NCI-H524 (cell line): ENCODE measurements around the gene USP3.

Experiments
- DNase-seq, 2 experiments: peaks; one replicate each; lab custom pipeline; 2025; lab: John Stamatoyannopoulos, UW

USP3 gene

DNA sequence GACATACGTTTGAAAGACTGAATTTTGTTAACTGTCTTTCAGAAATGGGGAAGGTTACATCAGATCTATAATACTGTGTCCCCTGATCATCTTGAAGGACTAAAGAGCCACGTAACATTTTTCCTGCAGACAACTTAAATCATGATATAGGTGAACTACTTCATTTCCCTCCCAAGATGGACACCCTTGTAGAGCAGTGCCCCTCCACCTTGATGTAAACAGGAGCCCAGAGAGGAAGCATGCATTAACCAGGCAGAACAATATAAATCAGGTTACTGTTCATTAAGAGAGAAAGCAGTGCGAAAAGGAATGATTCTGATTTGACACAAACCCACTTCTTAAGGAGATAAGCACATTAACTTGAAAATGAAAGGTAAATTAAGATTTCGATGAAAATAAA, 36.1 kb downstream of the USP3 start:
- no peak for DNase-seq

DNA sequence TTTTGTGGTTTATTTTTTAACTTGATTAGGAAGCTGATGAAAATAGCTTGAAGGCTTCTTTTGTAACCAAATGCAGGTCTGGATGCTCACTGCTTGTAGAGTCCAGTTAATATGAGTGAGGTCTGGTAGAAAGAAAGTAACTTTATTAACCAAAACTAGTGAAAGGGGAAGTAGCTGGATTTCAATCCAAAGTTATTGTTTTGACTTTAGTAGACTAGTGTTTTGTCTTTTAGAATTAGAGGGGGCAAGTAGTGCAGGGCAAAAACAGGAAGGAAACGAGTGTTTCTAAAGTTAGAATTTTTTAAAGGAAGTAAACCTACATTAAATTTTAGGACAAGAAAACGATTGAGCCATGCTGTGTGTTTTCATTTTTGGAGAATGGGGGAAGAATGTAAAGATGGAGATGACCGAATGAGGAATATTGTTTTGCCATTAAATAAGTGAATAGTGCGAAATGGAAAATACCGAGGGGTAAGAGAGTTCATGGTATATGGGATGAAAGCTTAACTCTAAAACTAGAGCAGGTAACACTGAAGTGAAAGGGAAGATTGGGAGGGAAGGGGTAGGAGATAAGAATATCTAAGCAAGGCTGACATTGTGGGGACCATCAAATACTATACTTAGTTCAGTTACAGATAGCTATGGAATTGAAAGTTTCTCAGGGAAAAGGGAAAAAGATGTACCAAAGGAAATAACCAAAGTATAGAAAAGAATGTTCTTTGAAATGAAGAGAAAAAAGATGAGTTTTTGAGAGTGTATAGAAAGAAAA, 40.0 kb downstream of the USP3 start:
- DNase-seq: no peak

DNA sequence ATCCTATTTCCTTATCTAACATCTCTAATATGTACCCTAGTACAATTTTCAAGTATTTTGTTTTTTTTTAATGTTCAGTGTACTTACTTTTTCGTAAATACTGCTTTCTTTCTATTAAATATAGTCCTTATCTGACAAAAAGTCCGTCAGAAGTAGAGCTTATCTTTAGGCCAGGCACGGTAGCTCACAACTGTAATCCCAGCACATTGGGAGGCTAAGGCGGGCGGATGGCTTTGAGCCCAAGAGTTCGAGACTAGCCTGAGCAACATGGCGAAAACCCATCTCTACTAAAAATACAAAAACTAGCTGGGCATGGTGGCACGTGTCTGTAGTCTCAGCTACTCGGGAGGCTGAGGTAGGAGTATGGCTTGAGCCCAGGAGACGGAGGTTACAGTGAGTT, 41.1 kb downstream of the USP3 start:
- DNase-seq: no peak

- DNase-seq: no peak
These were observed 47.0 kb downstream of the USP3 start for GRCh38 chr15:63551400-63551799.

DNA sequence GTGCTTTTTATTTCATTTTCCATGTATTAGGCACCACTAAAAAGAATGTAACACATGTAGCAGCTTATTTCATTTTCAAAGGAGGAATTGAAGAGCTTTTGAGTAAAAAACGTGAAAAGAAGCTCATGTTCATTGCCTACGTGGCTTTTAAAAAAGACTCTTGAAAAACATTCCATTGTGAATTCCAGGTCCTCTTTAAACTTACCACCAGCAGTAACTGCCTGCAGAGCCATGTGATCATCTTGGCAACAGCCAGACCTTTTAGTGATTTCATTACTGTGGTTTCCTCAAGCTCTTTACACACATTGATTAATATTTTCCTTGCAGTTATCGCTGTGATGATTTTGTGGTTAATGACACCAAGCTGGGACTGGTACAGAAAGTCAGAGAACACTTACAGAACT, 49.0 kb downstream of the USP3 start:
- no peak for DNase-seq

GRCh38 chr15:63554337-63554927, 50.0 kb downstream of the USP3 start:
- DNase-seq: no peak

DNA sequence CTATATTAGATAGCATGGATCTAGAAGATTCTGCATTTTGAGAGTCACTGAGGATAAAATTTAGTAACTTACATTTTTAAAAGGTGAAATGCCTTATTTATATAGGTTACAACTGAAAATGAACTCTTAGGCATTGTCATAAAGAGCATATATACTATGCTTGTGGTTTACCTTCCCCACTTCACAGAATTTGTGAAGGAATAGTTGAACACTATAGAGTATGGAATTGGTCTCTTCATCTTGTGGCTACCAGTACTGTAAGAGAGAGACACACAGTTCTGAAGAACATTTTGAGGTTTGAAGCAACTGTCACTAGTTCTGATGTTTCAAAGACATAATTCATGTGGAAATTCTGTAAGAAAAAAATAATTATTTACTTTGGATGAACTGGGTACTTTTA, 51.1 kb downstream of the USP3 start:
- DNase-seq: no peak

GRCh38 chr15:63556246-63556645, 51.9 kb downstream of the USP3 start:
- DNase-seq: no peak

DNA sequence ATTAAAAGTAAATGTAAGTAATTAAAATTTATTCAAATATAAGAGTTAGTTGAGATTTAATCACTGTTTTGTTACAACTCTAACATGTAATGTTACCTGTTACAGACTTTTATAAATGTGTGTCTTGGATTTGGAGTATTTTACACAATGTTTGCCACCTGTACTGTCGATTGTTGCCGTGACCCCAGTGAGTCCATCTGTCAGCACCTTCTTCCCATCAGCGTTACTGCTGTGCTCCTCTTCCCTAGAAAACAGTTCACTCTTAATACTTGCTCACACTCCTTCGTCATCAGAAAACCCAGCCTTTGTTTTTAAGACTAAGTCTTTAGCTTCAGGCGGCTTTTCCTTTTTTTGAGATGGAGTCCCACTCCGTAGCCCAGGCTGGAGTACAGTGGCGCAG, 52.3 kb downstream of the USP3 start:
- DNase-seq: no peak

DNA sequence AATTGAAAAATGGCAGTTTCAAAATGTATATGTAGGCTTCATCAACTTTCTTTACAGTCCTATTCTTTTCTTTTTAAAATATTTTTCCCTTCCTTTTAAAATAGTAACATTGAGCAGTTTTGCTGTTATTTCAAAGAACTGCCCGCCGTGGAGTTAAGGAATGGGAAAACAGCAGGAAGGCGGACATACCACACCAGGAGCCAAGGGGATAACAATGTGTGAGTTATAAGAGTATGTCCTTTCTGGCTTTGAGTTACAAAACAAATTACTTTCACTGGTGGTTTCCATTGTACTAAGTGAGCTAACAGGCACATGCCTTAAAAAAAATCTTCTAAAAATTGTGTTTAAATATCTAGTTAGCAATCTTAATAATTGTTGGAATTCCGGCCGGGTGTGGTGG, 55.4 kb downstream of the USP3 start:
- no peak for DNase-seq

- DNase-seq: no peak
These were observed 56.5 kb downstream of the USP3 start for GRCh38 chr15:63560741-63561448.

- DNase-seq: no peak
These were observed 59.7 kb downstream of the USP3 start for GRCh38 chr15:63564093-63564492.

DNA sequence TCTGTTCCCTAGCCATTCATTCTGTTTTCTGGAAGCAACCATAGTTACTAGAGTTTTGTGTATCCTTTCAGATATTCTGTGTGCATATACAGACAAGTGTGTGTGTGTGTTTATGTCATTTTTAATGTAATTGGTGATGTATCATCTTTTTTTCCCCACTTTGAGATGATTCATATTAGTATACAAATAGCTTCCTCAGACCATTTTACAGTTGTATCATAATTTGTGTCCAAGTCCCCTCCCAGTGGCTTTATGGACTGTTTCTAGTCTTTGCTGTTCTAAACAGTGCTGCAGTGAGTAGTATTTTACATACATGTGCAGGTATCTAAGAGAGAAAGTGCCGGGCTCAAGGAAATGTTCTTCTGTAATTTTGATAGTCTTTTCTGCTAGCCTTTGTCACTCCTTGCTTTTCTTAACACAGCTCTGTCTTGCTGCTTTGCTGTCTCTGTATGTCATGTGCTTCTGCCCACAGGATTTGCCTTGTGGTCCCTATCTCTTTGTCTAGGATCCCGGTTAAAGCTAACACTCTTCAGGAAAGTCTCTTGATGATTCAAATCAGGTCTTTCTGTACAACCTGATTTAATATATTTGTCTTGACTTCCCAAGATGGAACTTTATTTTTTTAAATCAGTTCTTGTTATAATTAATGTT, 61.3 kb downstream of the USP3 start:
- no peak for DNase-seq

- no peak for DNase-seq
These were observed 68.5 kb downstream of the USP3 start for GRCh38 chr15:63572749-63573464.

GRCh38 chr15:63573533-63573932, 69.1 kb downstream of the USP3 start:
- DNase-seq: no peak

GRCh38 chr15:63575312-63575711, 70.9 kb downstream of the USP3 start:
- no peak for DNase-seq

- DNase-seq: no peak
These were observed 72.0 kb downstream of the USP3 start for GRCh38 chr15:63576441-63576840.

DNA sequence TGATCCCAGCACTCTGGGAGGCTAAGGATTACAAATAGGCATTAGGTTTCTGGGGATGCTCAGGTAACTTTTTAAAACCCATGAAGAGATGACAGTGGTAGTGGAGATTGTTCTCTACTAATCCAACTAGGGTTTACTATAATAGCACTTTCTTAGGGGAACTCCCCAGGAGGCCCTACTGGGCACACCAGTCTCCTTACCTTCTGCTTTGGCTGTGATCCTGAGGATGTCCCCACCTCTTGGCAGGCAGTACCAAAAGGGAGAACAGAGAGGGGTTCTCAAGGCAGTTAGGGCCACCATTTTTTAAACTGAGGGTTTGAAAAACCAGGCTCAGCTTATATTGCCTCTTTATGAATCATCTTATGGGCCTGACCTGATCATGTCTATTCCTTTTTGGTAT, 77.8 kb downstream of the USP3 start:
- no peak for DNase-seq

GRCh38 chr15:63582718-63583426, 78.5 kb downstream of the USP3 start:
- DNase-seq: peak in 1 of 2 experiments; percentile 83

DNA sequence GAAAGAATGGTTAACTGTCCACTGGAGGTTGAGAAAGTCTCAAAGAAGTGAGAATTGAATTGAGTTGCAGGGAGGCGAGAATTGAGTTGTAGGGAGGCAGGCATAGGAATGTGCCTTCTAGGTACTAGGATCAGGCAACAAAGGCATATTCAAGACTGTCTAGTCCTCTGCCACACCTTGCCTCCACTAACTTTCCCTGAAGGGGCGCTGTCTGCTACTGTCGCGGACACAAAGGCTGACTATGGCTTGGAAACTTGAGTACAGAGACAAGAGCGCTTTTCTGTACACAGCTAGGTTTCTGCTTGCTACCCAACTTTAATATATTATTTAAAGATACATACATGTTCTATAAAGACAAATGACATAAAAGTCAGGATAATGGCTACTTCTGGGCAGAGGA, 82.4 kb downstream of the USP3 start:
- DNase-seq: no peak

- DNase-seq: no peak
These were observed 83.1 kb downstream of the USP3 start for GRCh38 chr15:63587527-63587926.
